Measurements from ENCODE around the gene TBC1D9B. TPM values are rescaled to one million over a fixed set of nuclear protein-coding genes. Genes with fewer than 3 reads are reported as not detected.

Gene TBC1D9B
- total and polyA plus RNA-seq, 2 of the 13 experiments (the other 11 are each of a cell fraction or from before 2014, with no cell fraction given) = 35.0 to 50.0 TPM

- TF ChIP-seq ZNF609 (CRISPR knock-in tag; IDR thresholded peaks at IDR 0.05; ENCODE audit: borderline replicate concordance) = peak; percentile 89
- TF ChIP-seq PHF8 (CRISPR knock-in tag; IDR thresholded peaks at IDR 0.05) = peak; percentile 72
- no peak for TF ChIP-seq ZNF318 (CRISPR knock-in tag; IDR thresholded peaks at IDR 0.05)
- TF ChIP-seq, protein P1, sequence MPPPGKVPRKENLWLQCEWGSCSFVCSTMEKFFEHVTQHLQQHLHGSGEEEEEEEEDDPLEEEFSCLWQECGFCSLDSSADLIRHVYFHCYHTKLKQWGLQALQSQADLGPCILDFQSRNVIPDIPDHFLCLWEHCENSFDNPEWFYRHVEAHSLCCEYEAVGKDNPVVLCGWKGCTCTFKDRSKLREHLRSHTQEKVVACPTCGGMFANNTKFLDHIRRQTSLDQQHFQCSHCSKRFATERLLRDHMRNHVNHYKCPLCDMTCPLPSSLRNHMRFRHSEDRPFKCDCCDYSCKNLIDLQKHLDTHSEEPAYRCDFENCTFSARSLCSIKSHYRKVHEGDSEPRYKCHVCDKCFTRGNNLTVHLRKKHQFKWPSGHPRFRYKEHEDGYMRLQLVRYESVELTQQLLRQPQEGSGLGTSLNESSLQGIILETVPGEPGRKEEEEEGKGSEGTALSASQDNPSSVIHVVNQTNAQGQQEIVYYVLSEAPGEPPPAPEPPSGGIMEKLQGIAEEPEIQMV (CRISPR knock-in tag; IDR thresholded peaks at IDR 0.05; ENCODE audit: low read depth) = 0 out of 2 replicates have a peak, but pooled peaks have one; percentile 35
- TF ChIP-seq, protein P2, sequence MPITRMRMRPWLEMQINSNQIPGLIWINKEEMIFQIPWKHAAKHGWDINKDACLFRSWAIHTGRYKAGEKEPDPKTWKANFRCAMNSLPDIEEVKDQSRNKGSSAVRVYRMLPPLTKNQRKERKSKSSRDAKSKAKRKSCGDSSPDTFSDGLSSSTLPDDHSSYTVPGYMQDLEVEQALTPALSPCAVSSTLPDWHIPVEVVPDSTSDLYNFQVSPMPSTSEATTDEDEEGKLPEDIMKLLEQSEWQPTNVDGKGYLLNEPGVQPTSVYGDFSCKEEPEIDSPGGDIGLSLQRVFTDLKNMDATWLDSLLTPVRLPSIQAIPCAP (CRISPR knock-in tag; IDR thresholded peaks at IDR 0.05; ENCODE audit: low read depth) = peak; percentile 20; the same call in 1 of the 2 replicates
- peak; percentile 95 for TF ChIP-seq FOXK2 (IDR thresholded peaks at IDR 0.05)
- peak; percentile 74 for TF ChIP-seq PHF20 (CRISPR knock-in tag; IDR thresholded peaks at IDR 0.05)
- TF ChIP-seq ZSCAN31 (CRISPR knock-in tag; IDR thresholded peaks at IDR 0.05; ENCODE audit: low read depth) = 0 out of 2 replicates have a peak, but pooled peaks have one; percentile 11
- peak; percentile 26; the same call in 1 of the 2 replicates for TF ChIP-seq HCFC1 (IDR thresholded peaks at IDR 0.05; ENCODE audit: low read depth, low read length)
- peak; percentile 26 for TF ChIP-seq PTBP1 (IDR thresholded peaks at IDR 0.05; ENCODE audit: low read depth, low read length, poor library complexity, severe bottlenecking)
- peak; percentile 45; the same call in 1 of the 2 replicates for TF ChIP-seq ATF7 (IDR thresholded peaks at IDR 0.05)
- peak; percentile 48; the same call in 1 of the 2 replicates for TF ChIP-seq ATF7 (CRISPR knock-in tag; IDR thresholded peaks at IDR 0.05)
Observed at GRCh38 chr5:179818746-179819295, 88.9 kb downstream of the TBC1D9B start (continued).

Measured in HepG2 (cell line).